Hepatic stellate cell (primary cell): ENCODE measurements around the gene TCERG1L.

Source experiments
- DNase-seq: peaks from one replicate; pipeline ENCODE4 v3.0.0; 2011; ENCODE audit warnings: low spot score

Gene TCERG1L

GRCh38 chr10:131207176-131207575 is 104.3 kb downstream of the TCERG1L start:
- no peak for DNase-seq

- DNase-seq: no peak
Observed at GRCh38 chr10:131206111-131206995, 105.2 kb downstream of the TCERG1L start.

GRCh38 chr10:131205556-131205955 is 106.0 kb downstream of the TCERG1L start:
- DNase-seq: no peak

- DNase-seq: no peak
Observed at GRCh38 chr10:131204406-131205152, 106.9 kb downstream of the TCERG1L start.

GRCh38 chr10:131203456-131204357 is 107.8 kb downstream of the TCERG1L start:
- no peak for DNase-seq

- DNase-seq: no peak
Observed at GRCh38 chr10:131202990-131203389, 108.5 kb downstream of the TCERG1L start.

- no peak for DNase-seq
Observed at GRCh38 chr10:131201741-131202515, 109.6 kb downstream of the TCERG1L start.

- no peak for DNase-seq
Observed at GRCh38 chr10:131200856-131201470, 110.6 kb downstream of the TCERG1L start.

- no peak for DNase-seq
Observed at GRCh38 chr10:131199646-131200045, 111.9 kb downstream of the TCERG1L start.

GRCh38 chr10:131198843-131199242 is 112.7 kb downstream of the TCERG1L start:
- DNase-seq: no peak

- no peak for DNase-seq
Observed at GRCh38 chr10:131198401-131198800, 113.1 kb downstream of the TCERG1L start.

- DNase-seq: no peak
Observed at GRCh38 chr10:131196176-131196885, 115.2 kb downstream of the TCERG1L start.

GRCh38 chr10:131195558-131196159 is 115.9 kb downstream of the TCERG1L start:
- DNase-seq: no peak

- no peak for DNase-seq
Observed at GRCh38 chr10:131195116-131195515, 116.4 kb downstream of the TCERG1L start.

GRCh38 chr10:131193923-131194322 is 117.6 kb downstream of the TCERG1L start:
- no peak for DNase-seq

GRCh38 chr10:131188494-131188893 is 123.0 kb downstream of the TCERG1L start:
- DNase-seq: no peak

GRCh38 chr10:131187926-131188325 is 123.6 kb downstream of the TCERG1L start:
- DNase-seq: no peak

- no peak for DNase-seq
Observed at GRCh38 chr10:131187274-131187673, 124.2 kb downstream of the TCERG1L start.

GRCh38 chr10:131186547-131187253 is 124.8 kb downstream of the TCERG1L start:
- no peak for DNase-seq
